HG03575 (cell line): Measurements from ENCODE around the gene SCUBE3.

Source experiments
- ATAC-seq: cut with Tn5 transposase; IDR thresholded peaks from one replicate; pipeline ENCODE4 v1.9.1; 2021; ENCODE audit not compliant: unreplicated experiment, insufficient number of reproducible peaks, low FRiP score; ENCODE audit errors: extremely low read depth

SCUBE3 gene

DNA sequence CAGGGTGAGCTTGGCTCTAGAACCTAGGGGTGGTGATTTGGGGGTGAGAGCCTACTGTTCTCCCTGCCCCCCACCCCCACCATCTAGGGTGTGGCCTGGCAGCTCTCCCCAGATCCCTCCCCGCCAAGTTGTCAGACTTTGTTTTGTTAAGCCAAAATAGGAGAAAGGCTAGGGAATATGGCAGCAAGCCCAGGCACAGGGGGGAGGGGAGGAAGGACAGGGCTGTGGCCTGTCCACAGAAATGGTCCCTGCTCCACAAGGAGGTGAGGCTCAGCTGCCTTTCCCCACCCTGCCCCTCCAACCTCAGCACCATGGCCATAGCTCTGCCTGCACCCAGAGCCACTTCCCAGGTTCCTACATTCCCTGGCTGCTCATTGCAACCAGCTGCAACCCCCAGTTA lies 17.2 kb downstream of the SCUBE3 start:
- no peak for ATAC-seq

DNA sequence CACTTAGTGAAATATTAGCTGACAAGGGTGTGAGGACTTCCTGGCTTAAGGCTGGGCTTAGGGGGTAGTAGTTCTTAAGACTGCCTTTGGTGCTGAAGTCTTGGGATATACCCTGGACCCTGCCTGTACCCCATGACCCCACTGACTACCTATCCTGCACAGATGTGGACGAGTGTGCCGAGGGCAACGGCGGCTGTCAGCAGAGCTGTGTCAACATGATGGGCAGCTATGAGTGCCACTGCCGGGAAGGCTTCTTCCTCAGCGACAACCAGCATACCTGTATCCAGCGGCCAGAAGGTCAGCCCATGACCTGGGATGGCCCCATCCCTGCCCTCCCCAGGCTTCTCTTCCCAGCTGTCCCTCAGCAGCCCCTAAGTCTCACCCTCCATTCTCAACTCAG lies 17.8 kb downstream of the SCUBE3 start:
- ATAC-seq: no peak

DNA sequence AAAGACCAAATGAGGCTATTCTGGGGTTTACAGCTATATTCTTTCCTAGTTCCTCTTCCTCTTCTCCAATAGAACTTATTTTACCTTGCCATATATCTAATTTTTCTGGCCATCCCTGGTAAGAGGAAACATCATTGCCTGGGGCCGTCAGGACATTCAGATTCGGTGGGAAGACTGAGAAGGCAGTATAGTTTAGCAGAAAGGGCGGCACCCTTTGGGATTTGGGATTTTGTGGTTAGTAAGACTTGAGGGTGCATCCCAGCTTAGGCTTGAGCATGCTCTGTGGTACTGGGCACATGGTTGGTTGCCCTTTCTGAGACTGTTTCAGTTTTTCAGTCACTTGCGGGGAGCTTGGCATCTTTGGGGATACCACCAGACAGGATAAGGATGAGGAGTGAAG lies 21.1 kb downstream of the SCUBE3 start:
- no peak for ATAC-seq

DNA sequence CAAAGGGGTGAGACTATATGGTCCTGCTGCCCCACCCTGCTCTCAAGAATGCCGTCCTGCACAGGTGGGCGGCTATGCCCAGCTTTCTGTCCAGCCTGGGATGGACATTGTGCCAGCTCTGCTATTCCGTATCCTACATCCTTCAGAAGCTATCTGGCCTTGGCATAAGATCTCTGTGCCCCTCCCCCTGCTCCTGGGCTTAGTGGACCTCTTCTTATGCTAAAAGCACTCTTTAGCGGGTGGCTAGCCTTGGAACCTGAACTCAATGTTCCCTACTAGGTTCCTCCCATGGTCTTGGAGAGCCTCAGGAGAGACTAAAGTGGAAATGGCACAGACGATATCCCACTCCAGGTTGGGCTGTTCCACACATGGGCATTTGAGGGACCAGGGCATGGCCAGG lies 22.5 kb downstream of the SCUBE3 start:
- no peak for ATAC-seq

DNA sequence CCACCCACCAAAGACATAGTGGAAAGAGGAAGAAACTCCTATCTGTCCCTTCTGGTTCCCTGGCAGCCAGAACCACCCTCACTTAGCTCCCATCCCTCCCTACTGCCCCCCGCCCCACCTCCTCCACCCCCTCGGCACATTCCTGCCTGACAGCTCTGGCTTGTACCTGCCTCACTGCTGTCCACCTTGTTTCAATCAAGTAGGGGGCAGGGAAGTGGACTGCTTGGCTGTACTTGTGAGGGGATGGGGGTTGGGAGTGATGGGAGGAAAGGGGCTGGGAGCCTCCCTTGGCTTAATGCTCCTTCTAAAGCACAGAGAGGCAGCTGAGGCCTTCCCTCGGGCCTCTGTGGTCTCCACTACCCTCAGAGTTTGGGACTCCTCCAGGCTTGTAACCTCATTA lies 23.7 kb downstream of the SCUBE3 start:
- ATAC-seq: no peak

DNA sequence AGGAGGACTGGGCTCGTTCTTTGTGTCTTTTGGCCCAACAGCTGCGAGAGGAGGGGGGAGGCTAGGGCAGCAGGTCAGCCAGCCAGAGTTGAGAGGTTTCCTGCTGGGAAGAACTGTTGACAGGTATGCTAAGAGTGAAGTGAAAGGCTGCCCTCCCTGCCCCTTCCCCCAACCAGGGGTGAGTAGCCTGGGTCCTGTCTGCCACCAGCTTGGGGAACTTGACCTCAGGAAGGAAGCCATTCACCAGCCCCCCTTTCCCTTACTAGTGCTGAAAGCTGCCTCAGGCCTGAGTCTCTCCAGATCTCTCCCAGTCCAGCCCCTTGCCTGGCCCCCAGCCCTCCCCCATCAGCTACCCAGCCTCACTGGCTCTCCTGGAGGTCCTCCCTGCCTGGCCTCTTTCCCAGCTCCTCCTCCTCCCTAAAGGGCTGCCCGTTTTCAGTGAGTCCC lies 25.1 kb downstream of the SCUBE3 start:
- no peak for ATAC-seq

DNA sequence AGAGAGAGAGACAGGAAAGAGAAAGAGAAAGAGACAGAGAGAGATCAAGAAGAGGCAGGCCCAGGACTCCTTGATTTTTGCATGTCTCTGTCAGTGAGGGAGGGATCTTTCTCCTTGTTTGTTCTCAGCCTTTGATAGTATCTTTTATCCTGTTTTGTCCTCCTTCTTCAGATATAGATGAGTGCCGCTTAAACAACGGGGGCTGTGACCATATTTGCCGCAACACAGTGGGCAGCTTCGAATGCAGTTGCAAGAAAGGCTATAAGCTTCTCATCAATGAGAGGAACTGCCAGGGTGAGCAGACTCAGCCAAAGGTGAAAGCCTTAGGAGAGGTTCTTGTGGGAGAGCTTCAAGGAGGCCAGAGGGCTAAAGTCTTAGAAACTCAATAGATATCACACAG lies 25.8 kb downstream of the SCUBE3 start:
- no peak for ATAC-seq

DNA sequence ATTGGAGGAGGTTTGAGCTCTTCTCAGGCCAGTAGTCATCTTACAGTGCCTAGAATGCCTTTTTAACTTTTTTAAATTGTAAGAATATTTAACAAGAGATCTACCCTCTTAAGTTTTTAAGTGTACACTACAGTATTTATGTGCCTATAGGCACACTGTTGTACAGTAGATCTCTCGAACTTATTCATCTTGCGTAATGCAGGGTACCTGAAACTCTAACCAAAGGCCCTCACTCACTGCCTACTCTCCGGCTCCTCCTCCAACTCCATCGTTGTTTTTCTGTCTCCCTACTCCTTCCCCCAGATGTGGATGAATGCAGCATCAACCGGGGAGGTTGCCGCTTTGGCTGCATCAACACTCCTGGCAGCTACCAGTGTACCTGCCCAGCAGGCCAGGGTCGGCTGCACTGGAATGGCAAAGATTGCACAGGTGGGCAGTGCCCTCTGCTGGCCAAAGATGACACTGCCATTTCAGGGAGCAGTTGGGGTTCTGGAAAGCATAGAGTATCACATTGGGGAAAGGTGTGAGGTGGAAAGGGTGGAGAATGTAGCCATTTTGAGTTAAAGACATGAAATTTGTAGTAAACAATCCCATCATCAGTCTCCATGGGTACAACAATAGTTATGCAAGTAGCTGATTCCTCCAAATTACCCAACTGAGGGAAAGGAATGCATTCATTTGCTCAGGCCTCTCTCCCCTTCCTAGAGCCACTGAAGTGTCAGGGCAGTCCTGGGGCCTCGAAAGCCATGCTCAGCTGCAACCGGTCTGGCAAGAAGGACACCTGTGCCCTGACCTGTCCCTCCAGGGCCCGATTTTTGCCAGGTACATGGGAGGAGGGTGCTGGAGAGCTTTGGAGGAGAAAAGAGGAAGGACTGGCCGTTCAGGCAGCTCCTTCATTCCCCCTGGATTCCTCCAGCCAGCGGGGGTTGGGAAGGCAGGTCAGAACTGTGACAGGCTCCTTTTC lies 27.4 kb downstream of the SCUBE3 start:
- ATAC-seq: no peak

DNA sequence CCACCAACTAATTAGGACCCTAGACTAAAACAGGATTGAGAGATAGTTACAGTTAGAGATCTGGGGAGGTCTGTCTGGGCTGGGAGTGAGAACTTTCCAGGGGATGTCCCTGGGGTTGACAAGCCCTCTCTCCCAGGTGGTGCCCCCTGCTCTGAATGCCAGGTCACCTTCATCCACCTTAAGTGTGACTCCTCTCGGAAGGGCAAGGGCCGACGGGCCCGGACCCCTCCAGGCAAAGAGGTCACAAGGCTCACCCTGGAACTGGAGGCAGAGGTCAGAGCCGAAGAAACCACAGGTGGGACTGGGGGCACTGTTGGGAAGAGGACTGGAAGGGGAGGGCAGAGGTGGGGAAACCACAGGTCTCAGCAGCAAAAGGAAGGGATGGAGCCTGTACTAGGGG lies 28.7 kb downstream of the SCUBE3 start:
- ATAC-seq: no peak

DNA sequence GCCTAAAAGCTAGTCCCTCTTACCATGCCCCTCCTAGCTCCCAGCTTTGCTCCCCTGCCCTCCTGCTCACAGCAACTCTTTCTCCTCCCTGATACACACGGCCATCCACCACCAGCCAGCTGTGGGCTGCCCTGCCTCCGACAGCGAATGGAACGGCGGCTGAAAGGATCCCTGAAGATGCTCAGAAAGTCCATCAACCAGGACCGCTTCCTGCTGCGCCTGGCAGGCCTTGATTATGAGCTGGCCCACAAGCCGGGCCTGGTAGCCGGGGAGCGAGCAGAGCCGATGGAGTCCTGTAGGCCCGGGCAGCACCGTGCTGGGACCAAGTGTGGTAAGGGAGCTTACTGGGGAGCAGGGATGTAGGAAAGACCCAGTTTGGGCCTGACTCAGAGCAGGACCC lies 29.1 kb downstream of the SCUBE3 start:
- no peak for ATAC-seq

DNA sequence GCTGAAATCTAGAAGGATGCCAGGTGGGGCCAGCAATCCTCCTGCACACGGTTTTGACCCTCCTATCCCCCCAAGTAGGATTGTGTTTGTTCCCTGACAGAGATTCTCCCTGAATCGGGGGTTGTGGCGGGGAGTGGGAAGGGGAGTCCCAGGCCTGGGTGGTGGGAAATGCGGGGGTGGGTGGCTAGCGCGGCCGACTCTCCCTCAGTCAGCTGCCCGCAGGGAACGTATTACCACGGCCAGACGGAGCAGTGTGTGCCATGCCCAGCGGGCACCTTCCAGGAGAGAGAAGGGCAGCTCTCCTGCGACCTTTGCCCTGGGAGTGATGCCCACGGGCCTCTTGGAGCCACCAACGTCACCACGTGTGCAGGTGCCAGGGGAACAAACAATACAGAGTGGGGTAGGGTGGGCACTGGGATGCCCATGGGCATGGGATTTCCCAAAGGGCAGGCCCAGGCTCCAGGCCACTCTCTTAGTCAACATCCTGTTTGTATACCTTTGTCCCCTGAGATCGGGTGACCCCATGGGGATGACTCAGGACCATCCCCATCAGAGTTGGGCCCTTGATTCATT lies 29.7 kb downstream of the SCUBE3 start:
- no peak for ATAC-seq

DNA sequence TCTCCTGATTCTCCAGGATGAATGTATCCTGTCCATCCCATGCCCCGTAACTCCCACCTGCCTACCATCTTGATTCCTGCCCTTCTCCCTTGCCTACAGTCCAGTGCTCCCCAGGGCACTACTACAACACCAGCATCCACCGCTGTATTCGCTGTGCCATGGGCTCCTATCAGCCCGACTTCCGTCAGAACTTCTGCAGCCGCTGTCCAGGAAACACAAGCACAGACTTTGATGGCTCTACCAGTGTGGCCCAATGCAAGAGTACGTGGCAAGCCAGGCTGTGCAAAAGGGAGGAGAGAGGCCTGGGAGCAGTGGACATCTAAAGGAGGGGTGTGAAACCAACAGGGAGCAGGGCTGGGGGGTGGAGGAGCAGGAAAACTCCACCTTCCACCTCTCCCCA lies 30.8 kb downstream of the SCUBE3 start:
- no peak for ATAC-seq

DNA sequence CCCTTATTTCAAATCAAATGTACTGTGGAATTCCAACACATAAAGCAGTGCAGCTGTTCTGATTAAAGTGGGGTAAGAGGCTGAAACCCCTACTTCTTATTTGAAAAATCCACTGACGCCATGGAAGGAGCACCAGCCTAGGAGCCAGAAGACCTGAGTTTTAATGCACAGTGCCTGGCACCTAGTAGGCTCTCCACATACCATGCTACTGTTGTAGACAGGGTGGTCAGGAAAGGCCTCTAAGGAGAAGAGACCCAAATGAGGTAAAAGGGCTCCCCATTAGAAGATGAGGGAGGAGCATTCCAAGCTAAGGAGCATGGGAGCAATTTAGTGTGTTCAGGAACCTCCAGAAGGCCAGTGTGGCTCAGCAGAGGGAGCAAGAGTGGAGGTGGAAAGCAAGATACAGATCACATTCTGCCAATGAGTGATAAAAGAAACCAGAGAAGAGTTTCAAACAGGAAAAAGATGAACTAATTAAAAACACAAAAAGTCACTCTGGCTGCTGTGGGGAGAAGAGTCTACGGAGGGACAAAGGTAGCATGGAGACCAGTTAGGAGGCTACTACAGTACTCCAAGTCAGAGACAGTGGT lies 34.0 kb downstream of the SCUBE3 start:
- no peak for ATAC-seq

DNA sequence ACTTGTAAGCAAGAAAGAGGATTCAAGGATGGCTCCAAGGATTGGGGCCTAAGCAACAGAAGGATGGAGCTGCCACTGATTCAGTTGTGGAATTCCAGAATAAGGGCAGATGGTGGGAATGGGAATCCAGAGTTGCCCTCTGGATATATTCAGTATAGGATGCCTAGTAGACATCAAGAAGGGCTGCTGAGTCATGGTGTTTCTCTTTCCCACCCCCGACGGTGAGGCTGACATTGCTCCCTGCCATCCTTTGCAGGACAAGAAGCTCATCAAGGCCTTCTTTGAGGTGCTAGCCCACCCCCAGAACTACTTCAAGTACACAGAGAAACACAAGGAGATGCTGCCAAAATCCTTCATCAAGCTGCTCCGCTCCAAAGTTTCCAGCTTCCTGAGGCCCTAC lies 34.5 kb downstream of the SCUBE3 start:
- ATAC-seq: no peak

DNA sequence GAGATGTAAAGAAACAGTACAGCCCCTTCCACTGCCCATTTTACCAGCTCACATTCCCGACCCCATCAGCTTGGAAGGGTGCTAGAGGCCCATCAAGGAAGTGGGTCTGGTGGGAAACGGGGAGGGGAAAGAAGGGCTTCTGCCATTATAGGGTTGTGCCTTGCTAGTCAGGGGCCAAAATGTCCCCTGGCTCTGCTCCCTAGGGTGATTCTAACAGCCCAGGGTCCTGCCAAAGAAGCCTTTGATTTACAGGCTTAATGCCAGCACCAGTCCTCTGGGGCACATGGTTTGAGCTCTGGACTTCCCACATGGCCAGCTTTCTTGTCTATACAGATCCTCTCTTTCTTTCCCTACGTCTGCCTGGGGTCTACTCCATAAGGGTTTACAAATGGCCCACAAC lies 35.2 kb downstream of the SCUBE3 start:
- ATAC-seq: no peak

DNA sequence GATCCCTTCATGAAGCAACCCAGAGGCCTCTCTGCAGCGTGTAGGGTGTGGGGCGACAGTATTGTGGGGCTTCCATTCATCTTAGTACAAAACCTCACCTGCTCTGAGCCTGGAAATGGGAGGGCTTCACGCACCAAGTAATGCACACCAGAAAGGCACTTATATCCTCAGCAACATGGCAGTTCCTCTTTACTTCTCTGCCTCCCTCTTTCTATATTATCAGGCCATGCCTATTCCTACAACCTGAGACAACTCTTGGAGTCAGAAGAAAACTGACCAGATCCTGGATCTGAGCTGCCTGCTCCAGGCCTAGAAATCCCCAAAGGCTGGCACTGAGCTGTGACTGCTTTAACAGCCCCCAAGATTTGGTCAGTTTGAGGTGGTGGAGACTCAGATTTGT lies 38.2 kb downstream of the SCUBE3 start:
- ATAC-seq: no peak

DNA sequence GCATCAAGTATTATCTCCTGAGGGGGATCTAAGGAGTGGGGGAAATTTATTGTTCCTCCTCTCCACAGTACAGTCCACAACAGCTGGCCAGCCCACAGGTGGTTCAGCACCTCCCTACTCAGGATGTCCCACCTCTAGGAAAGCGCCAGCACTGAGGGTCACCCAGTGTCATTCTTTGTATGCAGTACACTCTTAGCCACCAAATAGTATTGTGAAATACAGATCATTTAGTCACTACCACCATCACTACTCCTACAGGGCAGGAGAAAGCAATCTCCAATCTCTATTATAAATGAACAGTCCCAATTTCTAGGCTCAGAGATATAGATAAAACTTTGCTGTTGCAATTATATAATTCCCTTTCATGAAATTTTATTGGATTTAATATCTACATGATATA lies 39.5 kb downstream of the SCUBE3 start:
- no peak for ATAC-seq

DNA sequence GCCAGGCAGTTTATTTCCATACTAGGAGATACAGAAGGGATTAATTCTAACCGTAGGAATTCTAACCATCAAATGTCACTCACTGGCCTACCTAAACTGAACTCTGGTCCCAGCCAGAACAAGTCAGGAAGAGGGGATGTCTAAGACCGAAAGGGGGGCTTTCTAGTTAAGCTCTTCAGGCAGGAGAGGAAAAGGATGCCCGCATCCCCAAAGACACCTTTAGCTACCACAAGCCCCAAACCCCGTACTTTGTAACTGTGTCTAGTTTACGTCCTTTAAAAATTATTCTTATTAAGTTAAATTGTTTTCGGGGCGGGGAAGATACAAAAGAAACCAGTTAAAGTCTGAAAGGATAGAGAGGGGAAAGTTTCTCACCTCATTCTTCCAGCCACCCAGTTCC lies 44.6 kb downstream of the SCUBE3 start:
- no peak for ATAC-seq

DNA sequence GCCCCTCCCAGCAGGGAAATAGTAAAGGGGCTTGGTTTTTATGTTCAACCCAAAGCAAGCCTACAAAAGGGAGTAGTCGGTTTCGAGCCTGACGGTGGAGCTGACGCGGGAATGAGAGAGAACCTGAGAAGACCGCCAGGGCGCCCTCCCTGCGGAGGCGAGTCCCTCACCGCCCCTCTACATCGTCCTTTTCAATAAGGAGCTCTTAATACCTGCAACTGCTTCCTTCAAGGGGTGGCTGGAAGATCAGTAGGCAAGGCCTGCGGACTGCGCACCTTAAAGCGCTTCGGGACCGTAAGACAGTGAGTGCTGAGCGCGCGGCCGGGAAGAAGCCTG lies 45.1 kb downstream of the SCUBE3 start:
- ATAC-seq: peak; percentile 14

DNA sequence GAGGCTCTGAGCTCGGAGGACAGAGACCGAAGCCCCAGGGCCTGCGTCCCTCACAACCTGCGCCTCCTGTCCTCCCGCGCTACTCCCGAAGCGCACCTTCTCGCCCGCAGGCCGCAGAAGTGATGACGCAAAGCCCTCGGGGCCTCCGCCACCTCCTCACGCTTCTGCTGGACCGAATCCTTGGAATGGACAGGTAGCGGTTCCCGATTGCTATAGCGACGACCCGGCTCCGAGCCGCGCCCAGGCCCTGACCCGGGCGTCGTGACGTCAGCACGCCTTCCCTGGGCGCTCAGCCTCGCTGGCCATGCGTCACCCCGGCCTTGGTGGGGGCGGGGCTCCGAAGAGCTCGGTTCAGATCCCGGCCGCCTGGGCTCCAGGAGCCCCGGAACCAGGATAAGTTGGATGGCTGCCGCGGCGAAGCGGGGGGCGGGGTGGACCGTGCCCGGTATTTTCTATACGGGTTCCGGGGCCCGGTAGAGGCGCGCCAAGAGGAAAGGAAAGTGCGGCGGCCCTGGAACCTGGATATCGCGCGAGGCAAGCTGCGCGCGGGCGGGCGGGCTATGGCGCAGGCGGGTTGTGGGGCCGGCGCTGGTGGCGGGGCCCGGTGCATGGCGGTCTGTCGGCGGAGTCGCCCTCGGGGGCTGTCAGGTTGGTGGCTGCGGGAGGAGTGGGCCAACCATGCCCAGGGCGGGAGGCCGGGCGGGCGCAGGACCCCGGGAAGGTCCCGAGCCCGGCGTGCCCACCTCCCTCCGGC lies 45.6 kb downstream of the SCUBE3 start, which contains the start of gene ZNF76:
Gene ZNF76, plus strand, starts transcription at position 542 of the 754 bp plus-strand sequence. CDS start 21,417 bp downstream, outside the sequence.
- peak; percentile 29 for ATAC-seq
